ENCODE results near the gene FIGNL2.

The FIGNL2 gene

DNA sequence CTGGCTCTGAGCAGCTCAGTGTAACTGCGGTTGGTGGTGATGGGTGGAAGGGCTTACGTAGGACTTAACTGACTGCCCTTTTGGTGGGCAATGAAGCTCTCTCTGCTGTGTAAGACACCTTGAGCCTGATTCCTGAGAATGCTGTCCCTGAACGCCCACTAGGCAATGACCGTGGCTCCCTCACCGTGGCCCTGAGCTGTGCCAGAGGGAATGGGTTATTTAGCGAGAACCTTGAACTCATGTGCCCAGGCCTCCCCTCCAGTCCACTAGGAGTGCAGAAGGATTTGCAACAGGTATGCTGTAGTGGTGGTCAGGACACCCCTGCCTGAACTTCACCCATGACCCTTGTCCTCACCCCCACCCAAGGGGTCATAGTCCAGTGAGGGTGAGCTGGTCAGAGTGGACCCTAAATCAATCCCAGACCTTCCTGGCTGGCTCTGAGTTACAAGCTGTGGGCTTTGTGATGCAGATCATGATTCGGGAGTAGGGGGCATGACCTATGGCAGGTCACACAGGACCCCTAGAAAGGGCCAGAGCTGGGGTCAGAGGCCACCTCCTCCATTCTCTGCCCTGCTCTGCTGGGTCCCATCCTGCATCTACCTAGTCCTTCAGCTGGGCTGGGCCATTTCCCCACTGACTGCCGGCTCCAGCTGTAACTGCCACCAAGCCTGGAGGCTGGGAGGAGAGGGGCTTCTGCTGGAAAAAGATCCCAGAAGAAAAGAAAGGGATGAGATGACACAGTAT, 24.9 kb upstream of the FIGNL2 start:
- DNase-seq = no peak

DNA sequence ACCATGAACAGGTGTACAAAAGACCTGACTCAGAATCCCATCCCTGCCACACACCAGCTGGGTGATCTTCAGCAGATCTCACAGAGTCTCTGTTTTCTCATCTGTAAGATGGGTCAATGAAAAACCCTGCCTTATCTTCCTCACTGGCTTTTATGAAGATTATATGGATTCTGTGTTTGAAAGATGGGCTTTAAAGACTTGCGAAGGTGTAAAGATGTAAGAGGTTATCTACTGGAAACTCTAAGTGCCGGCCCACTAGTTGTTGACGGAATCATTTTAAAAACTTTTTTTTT, 24.1 kb upstream of the FIGNL2 start:
- no peak for DNase-seq

DNA sequence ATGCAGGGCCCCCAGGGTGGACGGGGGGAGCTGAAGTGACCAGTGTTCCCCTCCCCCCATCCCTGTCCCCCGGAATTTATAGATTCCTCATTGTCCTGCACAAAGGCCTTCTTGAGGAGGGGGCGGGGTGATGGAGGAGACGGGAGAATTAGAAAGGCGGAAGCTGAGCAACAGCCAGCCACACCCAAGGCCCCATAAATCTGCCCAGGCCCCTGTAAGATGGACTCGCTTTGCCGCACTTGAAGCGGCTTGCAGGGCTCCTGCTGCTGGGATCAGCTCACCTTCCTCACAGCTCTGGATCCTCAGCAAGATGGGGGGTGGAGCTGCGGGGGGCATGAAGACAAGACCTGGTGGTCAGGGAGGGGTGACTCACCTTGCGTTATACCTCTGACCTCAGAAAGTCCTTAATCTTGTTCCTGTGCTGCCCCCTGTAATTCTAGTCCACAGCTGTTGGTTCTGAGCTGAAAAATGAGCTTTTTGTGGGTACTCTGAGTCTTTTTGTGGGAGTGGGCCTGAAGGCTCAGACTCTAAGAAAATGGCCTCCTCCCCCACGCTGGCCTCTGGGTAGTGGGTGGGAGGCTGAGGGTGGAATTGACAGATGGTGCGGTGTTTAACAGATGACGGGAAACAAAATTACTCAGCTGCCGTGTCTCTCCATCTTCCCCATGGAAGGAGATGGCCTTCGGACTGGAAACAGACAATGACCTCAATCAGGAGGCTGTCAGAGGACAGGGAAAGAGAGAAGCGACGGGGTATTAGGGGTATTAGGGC, 23.6 kb upstream of the FIGNL2 start:
- no peak for DNase-seq

DNA sequence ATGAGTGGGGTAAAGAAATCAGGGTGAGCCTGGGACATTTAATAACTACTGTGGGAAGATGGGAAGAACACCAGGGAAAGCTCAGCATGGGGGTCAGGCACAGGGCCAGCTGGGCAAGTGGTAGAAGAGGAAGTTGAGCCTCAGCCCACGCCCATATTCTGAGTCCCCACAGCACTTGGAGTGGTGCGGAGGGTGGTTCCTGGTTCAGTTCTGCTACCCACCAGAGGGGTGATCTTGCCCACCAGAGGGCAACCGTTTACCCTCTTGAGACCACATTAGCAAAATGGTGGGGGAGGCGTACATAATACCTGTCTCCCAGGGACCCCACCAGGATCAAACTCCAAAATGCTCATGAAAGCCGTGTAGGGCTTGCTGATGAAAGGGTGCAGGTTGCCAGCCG, 22.6 kb upstream of the FIGNL2 start:
- no peak for DNase-seq

DNA sequence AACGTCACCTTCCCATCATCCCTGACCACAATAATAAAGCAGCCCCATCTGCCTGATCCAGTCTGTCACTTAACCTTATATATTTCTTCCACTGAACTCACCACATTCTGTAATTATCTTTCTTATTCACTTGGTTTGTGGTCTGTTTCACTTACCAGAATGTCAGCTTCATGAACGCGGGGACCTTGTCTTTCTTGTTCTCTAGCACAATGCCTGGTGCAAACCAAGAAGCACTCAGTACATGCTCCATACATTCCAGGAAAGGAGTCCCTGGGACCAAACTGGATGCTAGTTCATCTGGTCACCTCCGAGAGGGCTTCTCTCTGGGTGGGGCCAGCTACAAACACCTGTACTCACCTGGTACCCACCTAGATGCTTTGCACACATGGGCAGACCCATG, 22.0 kb upstream of the FIGNL2 start:
- DNase-seq = no peak

DNA sequence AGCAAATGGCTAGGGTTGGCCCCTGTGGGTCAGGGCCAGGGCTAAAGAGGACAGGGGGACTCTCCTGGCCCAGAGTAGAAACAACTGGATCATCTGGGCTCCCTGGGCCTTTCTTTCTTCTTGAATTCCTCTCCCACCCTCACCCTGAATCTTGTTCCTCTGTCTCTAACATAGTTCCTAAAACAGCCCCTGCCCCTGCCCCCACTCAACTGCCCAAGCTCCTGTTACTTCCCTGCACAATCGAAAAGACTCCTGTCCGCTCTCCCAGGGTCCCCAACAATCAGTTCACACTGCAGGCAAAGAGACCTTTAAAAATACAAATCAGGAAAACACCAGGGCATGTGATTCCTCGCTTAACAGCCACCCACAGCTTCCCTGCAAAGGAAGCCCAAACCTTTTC, 21.4 kb upstream of the FIGNL2 start:
- DNase-seq = no peak

DNA sequence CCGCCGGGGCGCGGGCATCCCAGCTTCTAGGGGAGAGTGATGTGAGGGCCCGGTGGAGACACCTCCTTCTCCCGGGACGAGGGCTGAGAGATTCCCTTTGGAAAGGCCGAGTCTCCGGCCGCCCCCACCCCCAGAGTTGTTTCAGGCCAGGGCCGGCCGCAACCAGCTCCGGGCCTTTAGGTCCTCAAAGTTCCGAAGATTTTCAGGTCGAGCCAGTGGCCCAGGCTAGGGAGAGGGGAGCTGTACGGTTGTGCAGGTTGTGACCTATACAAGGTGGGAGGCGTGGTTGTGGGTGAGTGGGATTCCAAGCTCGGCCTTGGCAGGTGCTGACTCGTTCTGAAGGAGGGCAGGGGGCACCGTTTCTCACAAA, 21.0 kb upstream of the FIGNL2 start:
- DNase-seq = no peak

DNA sequence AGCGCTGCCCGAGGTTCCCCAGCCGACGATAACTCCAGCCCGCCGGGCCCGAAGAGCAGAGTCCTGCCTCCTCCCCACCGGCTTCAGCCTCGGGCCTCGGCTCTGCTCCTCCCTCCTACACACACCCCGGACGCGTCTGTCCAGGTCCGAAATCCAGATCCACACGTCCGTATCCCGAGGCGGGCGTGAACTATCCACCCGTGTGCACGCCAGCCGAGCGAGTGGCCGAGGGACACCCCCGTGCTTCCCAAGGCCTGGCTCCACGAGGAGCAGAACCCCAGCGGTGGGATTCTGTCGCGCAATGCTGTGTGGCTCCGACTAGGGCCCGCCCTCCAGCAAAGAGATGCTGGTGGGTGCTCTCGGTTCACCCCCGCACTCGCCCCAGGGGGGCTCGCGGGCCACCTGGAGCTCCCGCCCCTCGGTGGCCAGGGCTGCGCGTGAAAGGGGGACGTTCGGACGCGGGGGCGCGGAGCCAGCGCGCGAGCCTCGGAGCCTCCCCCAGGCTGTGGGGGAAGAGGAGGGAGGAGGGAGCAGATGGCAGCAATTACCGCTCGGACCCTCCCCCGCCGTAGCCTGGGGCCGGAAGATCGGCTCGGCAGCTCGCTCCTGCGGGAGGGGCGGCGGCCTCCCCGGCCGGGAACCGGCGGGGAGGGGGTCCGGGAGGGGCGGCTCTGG, 20.4 kb upstream of the FIGNL2 start:
- DNase-seq = no peak

DNA sequence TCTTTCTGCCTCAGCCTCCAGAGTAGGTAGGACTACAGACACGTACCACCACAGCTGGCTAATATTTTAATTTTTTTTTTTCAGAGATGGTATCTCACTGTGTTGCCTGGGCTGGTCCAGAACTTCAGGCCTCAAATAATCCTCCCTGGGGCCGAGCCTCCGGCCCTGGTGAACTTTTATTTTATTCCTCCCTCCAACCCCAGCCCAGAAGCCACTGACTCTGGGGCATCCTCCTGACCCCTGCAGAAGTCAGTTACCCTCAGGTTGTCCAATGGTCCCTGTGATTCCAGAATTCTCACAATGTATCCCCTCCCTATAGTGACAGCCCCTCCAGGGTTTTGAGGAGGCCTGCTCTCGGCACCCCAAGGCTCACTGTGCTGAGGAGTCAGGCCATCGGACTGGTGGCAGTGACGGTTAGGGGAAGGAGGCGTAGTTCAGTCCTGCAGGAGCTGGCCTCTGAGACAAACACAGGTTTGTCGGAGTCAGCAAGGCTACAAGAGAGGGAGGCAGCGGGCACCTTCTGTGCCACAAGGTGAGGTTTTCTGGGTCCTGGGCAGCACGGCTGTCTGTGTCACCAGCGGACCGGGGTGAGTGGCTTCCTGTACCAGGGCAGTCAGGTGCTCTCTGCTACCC, 19.4 kb upstream of the FIGNL2 start:
- DNase-seq = no peak

DNA sequence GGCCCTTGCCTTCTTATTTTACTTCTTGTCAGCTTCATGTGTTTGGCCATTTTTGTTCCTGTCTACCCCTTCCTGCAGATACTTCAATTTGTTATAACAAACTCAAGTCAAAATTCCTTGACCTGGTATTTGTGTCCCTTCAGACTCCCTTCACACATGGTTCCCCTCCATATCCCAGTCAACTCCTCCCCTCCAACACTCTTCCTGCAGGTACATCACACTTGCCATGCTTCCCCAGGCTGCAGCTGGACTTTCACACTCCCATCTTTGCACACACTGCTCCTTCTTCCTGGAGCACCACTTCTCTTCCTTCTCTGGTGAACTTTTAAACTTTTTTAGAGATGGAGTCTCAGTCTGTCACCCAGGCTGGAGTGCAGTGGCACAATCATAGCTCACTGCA, 18.9 kb upstream of the FIGNL2 start:
- no peak for DNase-seq

DNA sequence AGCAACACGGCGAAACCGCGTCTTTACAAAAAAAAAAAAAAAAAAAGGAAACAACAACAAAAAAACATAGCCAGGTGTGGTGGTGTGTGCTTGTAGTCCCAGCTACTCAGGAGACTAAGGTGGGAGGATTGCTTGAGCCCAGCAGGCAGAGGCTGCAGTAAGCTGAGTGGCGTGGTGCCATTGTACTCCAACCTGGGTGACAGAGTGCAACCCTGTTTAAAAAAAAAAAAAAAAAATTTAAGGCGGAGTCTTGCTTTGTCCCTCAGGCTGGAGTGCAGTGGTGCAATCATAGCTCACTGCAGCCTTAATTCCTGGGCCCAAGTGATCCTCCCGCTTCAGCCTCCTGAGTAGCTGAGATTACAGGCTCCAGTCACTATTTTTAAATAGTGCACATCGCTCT, 18.2 kb upstream of the FIGNL2 start:
- DNase-seq = no peak

DNA sequence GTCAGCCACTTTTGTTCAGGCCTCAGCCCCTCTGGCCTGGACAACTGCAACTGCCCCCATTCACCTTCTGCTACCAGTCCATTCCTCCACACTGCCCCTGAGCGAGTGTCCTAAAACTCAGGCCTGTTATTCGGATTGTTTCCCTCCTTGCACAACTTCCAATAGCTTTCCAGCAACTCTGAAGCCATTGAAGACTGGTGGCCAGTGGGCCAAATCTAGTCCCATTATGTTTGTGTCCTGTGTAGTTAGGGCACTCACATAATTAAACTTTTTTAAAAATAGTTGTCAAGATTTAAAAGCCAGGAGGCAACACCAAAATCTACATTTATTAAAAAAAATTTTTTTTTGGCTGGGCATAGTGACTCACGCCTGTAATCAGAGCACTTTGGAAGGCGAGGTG, 17.8 kb upstream of the FIGNL2 start:
- no peak for DNase-seq

DNA sequence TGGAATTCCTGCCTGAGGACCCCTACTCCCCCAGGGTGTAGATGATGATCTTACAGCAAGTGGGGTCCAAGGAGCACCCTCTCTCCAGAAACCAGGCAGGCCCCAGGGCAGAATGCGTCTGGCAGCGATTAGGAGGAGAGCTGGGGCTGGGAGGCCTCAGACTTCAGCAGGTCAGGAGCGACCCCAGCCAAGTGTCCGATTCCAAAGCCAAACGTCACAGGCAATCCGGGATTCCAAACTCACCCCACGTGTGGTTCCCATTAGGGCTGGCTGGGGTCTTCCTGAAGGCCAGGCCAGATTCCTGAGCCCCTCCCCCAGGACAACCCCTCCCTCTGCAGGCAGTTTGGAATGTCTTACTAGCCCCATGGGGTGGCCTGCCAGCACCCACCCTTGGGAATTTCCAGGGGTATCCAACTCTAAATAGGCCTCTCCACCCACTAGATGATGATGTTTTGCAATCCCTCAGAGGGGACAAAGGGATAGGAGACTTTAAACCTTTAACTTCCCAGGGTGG, 17.3 kb upstream of the FIGNL2 start:
- DNase-seq = no peak

DNA sequence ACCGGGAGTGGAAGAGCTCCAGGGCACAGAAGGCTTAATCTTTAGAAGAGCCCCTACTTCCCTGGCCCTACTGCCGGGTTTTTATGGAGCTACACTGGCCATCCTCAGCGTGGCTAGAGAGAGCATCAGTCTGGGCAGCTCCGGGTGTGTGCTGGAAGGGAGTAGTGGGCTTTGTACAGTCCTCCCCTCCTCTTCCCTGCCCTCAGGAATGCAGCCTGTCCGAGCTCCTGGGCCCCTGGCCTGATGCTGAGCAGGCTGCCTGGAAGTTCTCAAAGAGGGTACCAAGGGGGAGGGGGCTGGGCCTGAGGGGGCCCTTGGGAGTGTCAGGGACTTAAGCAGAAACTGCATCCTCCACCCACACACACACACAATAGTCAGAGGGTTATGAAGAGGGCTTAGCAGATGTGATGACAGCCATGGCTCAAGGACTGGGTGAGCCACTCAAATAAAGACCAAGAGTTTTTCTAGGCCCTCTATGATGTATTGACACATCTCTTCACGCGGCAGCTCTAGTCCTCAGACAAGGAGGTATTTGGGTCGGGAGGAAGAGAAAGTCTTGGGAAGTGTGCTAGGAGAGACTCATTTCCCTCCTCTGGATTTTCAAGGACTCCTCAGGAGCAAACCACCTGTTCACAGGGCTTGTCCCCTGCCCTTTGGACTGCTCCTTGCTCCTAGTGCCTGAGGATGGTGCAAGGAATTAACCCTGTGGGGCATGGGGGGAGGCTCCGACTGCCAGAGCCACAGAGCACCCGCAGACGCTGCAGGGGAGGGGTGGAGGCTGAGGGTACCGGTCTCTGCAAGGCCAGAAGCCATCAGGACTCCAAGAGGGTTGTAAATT, 16.5 kb upstream of the FIGNL2 start:
- no peak for DNase-seq

DNA sequence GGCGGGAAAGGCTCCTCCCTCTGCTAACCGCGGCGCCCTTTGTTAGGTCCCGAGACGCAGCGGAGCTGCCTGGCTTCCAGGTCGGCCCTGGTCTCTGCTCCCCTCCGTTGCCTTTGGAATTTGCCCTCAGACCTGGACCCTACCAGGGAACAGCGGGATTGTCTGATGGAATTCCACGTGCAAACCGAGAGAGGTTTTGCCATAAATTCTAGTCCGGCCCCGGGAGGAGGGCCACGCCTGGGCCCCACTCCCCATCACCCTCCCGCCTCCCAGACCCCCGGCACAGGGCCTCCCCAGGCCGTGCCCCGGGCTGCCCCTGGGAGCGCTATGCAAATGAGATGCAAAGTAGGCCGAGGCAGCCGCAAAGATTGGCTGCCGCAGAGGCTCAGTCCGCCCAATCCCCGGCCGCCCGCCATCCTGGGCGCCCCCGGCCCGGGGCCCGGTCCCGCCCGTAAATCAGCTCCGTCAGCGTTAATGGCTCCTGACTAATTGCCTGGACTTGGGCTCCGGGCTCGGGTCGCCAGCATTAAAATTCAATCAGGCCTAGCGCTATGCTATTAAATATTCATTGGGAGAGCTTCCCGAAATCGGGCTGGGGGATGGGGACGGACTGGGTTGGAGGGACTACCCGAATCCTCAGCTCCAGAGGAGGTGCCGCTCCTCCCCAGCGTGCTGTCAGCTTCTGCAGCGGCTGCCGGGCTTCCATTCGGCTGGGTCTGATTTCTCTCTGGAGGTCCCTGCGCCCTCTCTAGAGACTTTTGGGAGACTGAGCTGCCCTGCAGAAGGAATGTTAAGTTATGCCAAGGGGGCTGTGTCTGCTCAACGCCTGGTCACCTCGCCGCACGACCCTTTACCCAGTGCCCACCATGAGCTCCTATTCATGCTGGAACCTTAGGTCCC, 15.7 kb upstream of the FIGNL2 start:
- DNase-seq = no peak

DNA sequence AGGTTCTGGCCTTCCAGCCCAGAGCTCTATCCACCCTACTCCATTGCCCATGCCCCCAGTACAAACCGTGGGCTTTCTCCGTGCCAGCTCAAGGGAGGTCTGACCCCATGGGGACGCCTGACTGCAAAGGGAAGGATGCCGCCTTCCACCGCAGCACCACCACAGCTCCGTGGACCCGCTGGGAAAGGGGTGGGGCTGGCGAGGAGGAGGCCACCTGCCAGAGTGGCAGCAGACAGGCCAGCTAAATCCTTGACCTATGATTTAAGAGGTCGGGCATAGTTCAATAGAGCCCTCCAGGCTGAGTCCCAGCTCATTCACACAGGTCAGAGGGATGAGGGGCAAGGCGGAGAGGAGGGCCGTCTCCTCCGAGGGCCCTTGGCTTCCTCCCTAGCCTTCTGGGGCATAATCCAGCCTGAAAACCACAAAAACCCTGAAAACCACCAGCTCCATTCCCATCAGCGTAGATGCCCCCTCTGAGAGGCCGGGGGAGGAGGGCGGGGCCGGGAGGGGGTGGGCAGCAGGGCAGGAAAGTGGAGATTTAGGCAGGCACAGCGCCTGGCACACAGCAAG, 14.9 kb upstream of the FIGNL2 start:
- no peak for DNase-seq

DNA sequence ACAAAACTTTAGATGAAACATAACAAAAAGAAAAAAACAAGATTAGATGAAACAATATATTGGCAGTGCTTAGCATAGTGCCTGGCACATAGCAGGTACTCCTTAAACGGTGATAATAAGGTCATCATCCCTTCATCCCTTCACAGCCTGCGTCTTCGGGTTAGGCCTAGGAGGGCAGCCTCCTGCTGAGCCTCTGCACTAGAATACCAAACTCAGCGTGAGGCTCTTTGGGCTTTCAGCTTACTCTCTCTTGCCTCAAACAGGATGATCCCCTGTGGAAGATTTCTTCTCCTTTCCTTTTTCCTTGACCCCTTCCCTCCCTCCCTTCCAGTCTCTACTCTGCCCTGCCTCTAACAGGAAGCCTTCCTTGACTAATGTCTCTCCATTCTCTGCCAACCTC, 14.4 kb upstream of the FIGNL2 start:
- DNase-seq = no peak

DNA sequence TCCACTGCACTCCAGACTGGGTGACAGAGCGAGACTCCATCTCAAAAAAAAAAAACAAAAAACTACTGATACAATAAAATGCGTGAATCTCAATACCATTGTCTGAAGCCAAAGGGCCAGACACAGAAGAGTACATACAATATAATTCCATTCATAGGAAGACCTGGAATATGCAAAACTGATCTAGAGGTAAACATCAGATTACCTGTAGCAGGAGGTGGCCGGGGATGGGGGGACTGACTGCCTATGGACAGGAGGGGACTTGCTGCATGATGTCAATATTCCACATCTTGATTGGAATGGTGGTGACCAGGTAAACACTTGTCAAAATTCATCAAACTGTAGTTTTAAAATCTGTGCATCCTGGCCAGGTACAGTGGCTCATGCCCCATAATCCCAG, 12.5 kb upstream of the FIGNL2 start:
- DNase-seq = no peak

DNA sequence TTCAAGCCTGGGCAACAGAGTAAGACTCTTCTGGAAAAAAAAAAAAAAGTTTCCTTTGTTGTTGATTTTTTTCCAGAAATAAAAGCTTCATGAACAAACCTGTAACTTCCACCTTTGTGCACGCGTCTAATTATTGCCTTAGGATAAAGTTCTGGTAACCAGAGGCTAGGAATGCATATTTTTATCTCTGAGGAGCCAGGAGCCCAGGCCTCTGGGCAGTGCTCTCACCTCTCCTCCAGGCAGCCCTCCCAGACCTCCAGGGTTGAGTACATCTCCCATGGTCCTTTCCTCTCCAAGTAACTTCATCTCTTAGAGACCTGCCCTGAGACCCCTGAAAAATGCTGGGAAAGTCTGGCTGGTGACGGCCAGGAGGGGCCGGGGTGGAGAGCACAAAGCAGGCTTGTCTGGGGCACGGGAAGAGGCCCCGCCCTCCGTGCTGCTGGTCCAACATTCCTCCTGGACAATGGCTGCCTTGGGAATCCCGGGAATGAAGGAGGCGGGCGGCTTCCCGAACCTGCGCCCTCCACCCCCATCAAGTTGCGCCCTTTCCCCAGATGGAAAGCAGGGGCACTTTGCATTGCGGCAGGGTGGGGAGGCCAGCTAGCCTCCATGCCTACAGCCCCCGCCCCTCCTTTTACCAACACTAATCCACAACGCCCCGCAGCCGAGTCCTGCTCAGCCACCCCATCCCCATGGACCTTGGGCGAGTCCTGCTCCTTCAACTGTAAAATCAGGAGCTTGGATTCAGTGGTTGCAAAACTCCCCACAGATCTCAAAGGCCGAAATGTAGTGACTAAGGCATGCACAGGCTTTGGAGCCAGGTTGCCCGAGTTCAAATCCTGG, 7.3 kb upstream of the FIGNL2 start:
- DNase-seq = no peak

DNA sequence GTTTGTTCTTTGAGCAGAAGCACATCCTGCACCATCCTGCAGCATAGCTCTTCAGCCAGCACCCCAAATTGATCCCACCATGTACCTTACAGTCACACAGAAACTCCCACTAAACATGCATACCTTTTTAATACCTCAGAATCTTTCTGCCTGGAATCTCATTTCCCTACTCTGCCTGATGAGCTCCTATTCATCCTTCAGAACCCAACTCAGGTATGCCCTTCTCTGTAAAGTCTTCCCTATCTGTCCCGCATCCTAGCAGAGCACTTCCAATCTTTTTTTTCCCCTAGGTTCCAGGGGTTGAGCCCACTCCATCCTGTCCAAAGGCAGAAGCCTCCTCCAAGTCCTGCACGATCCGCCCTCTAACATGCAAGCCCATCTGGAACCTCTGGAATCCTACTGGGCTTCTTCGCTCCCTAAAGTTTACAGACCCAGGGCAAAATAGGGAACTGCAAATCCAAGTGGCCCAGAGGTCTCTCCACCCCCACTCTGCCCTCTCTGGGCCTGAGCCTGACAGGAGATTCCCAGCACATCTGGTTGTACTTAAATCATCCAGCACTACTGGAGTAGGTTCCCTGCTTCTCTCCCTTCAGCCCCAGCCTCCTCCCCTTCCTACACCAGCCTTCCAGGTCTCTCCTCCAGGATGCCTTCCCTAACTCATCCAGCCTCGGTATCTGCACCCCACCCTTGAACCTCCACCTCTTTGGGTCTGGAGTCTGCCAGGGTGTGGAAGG, 4.1 kb upstream of the FIGNL2 start:
- DNase-seq = no peak
